ENCODE data around the gene PRDM16.

The PRDM16 gene

GRCh38 chr1:3140437-3140836, 71.4 kb downstream of the PRDM16 start:
- no peak for ATAC-seq
- TF ChIP-seq GLIS3 (CRISPR knock-in tag; IDR thresholded peaks at IDR 0.05) (no peak), CSDC2 (CRISPR knock-in tag; IDR thresholded peaks at IDR 0.05) (no peak), ZFP3 (CRISPR knock-in tag; IDR thresholded peaks at IDR 0.05) (no peak), PPARA (CRISPR knock-in tag; IDR thresholded peaks at IDR 0.05; ENCODE audit: borderline replicate concordance) (no peak)

GRCh38 chr1:3141129-3141528, 72.1 kb downstream of the PRDM16 start:
- no peak for ATAC-seq
- no peak for TF ChIP-seq ESRRG (CRISPR knock-in tag; IDR thresholded peaks at IDR 0.05)
- no peak for TF ChIP-seq PATZ1 (CRISPR knock-in tag; IDR thresholded peaks at IDR 0.05; ENCODE audit: borderline replicate concordance)
- TF ChIP-seq OSR1 (CRISPR knock-in tag; IDR thresholded peaks at IDR 0.05): no peak
- TF ChIP-seq CREB5 (CRISPR knock-in tag; IDR thresholded peaks at IDR 0.05; ENCODE audit: low read depth): no peak
- no peak for TF ChIP-seq ZNF565 (CRISPR knock-in tag; conservative IDR thresholded peaks at IDR 0.05; ENCODE audit: low read depth)
- TF ChIP-seq TOX (CRISPR knock-in tag; IDR thresholded peaks at IDR 0.05; ENCODE audit: borderline replicate concordance): no peak
- TF ChIP-seq ARNTL (CRISPR knock-in tag; IDR thresholded peaks at IDR 0.05; ENCODE audit: borderline replicate concordance, low read depth): no peak
- TF ChIP-seq TSHZ2 (CRISPR knock-in tag; IDR thresholded peaks at IDR 0.05): no peak
- no peak for TF ChIP-seq ZNF8 (CRISPR knock-in tag; IDR thresholded peaks at IDR 0.05)
- no peak for TF ChIP-seq ZFP30 (CRISPR knock-in tag; IDR thresholded peaks at IDR 0.05)
- TF ChIP-seq BACH2 (CRISPR knock-in tag; IDR thresholded peaks at IDR 0.05; ENCODE audit: borderline replicate concordance): no peak
- TF ChIP-seq SNAI2 (CRISPR knock-in tag; IDR thresholded peaks at IDR 0.05): no peak
- TF ChIP-seq ISL1 (CRISPR knock-in tag; IDR thresholded peaks at IDR 0.05): no peak

- no peak for TF ChIP-seq ESRRG (CRISPR knock-in tag; IDR thresholded peaks at IDR 0.05)
- no peak for TF ChIP-seq BACH2 (CRISPR knock-in tag; IDR thresholded peaks at IDR 0.05; ENCODE audit: borderline replicate concordance)
- TF ChIP-seq PPARA (CRISPR knock-in tag; IDR thresholded peaks at IDR 0.05; ENCODE audit: borderline replicate concordance): no peak
- TF ChIP-seq TCF4 (CRISPR knock-in tag; IDR thresholded peaks at IDR 0.05; ENCODE audit: borderline replicate concordance): no peak
- no peak for TF ChIP-seq TSHZ2 (CRISPR knock-in tag; IDR thresholded peaks at IDR 0.05)
- TF ChIP-seq ZFP30 (CRISPR knock-in tag; IDR thresholded peaks at IDR 0.05): no peak
- TF ChIP-seq ARNTL (CRISPR knock-in tag; IDR thresholded peaks at IDR 0.05; ENCODE audit: borderline replicate concordance, low read depth): no peak
- TF ChIP-seq ZNF565 (CRISPR knock-in tag; conservative IDR thresholded peaks at IDR 0.05; ENCODE audit: low read depth): no peak
- no peak for TF ChIP-seq SNAI2 (CRISPR knock-in tag; IDR thresholded peaks at IDR 0.05)
- no peak for TF ChIP-seq ZC3H10 (CRISPR knock-in tag; IDR thresholded peaks at IDR 0.05)
- TF ChIP-seq RARB (CRISPR knock-in tag; IDR thresholded peaks at IDR 0.05): no peak
- no peak for TF ChIP-seq ZNF70 (CRISPR knock-in tag; IDR thresholded peaks at IDR 0.05)
- TF ChIP-seq ZNF8 (CRISPR knock-in tag; IDR thresholded peaks at IDR 0.05): no peak
- no peak for TF ChIP-seq CREB5 (CRISPR knock-in tag; IDR thresholded peaks at IDR 0.05; ENCODE audit: low read depth)
- no peak for TF ChIP-seq TOX (CRISPR knock-in tag; IDR thresholded peaks at IDR 0.05; ENCODE audit: borderline replicate concordance)
- no peak for TF ChIP-seq ISL1 (CRISPR knock-in tag; IDR thresholded peaks at IDR 0.05)
- no peak for TF ChIP-seq GLIS3 (CRISPR knock-in tag; IDR thresholded peaks at IDR 0.05)
- no peak for TF ChIP-seq POU6F1 (CRISPR knock-in tag; IDR thresholded peaks at IDR 0.05; ENCODE audit: borderline replicate concordance, low read depth)
- TF ChIP-seq CSRNP3 (CRISPR knock-in tag; IDR thresholded peaks at IDR 0.05): no peak
- no peak for TF ChIP-seq OSR1 (CRISPR knock-in tag; IDR thresholded peaks at IDR 0.05)
- ATAC-seq: no peak
Measured at GRCh38 chr1:3141836-3142235, 72.8 kb downstream of the PRDM16 start.
